NOMO-1 treated with DMSO at 0.1 percent for 48 hours (cell line): ENCODE results near the gene GPANK1.

Experiments
- DNase-seq: peaks from one replicate; lab custom pipeline; 2025; ENCODE audit not compliant: unreplicated experiment; lab: John Stamatoyannopoulos, UW

GPANK1 gene

GRCh38 chr6:31663126-31663960 lies 1.5 kb downstream of the GPANK1 start:
- DNase-seq: no peak

DNA sequence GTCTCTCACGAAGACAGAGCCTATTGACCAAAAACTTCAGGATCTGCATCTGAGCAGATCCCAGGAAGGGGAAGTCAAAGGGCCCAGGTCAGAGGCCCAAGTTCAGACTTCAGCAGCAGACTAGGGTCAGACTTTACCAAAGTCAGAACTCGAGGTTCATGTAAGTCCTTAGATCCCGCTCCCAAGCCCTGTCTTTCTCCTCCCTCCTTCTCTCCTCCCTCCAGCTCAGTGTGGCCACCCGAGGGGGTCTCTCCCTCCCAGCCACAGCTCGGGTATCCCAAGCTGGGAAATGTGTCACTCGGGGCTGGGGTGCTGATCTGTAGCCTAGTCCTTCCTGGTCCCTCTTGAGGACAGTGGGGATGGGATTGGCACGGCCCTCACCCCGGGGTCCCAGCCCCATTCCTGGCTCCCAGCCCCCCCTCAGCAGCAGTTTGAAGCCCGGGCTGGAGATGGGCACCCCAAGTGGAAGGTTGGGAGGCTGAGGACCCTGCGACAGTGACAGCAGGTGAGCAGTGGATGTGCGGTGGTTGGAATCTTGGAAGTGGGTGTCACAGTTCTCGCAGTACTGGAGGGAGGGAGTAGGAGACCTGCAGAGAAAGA lies 2.6 kb downstream of the GPANK1 start:
- no peak for DNase-seq

DNA sequence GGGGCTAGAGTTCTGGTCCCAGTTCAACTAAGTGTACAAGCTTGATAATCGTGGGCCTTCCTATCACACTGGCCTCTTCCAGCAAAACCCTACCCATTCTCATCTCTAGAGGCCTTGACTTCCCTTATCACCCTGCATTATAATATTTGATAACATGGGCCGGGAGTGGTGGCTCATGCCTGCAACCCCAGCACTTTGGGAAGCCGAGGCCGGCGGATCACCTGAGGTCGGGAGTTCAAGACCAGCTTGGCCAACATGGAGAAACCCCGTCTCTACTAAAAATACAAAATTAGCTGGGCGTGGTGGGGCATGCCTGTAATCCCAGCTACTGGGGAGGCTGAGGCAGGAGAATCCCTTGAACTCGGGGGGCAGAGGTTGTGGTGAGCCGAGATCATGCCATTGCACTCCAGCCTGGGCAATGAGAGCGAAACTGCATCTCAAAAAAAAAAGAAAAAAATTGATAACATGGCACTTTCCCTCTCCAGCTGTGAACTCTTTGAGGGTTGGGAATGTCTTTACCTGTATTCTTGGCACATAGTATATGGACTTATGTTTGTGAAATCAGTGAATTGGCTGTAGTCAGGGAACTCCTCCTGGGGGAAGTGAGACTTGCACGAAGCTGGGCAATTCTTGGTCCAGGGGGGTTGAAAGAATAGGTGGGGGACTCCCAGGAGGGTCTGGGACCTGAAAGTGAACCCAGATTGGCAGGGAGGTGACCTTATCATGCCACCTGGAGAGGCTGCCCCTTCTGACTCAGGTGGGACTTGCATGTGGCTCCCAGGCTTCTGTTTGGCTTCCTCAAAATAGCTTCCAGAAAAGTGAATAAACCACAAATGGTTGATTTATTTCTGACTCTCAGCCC lies 3.3 kb downstream of the GPANK1 start:
- DNase-seq: no peak

- DNase-seq: peak; percentile 69
Measured at GRCh38 chr6:31660381-31661261, 4.2 kb downstream of the GPANK1 start, which contains the start of gene C6orf47. TSS of gene C6orf47 (minus strand) at chr6:31660778. CDS start at chr6:31659947, 831 bp downstream.

GRCh38 chr6:31659649-31660380 lies 5.0 kb downstream of the GPANK1 start:
- peak; percentile 55 for DNase-seq

GRCh38 chr6:31658983-31659648 lies 5.7 kb downstream of the GPANK1 start:
- no peak for DNase-seq

DNA sequence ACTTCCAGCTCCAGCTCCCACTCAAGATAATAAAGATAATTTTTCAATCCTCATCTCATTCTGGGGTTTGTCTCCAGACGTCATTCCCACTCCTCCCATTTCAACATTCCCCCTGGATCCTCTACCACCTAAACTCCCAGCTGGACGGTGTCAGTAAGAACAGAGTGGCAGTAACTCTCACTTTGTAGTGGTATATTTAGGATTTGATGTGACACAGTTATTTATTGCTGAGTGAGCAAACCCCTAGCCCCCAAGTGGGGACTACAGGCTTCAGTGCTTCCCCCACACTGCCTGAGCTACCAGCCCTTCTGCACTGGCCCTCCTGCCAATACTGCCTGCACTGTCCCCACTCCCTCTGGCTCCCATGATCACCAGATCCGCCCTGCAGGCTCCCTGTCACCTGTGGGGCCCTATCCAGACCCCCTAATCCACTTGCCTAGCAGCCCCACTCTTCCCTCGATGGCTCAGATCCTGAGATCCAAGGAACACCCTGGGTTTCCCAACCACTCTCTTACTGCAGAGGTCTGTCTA lies 6.6 kb downstream of the GPANK1 start:
- no peak for DNase-seq

DNA sequence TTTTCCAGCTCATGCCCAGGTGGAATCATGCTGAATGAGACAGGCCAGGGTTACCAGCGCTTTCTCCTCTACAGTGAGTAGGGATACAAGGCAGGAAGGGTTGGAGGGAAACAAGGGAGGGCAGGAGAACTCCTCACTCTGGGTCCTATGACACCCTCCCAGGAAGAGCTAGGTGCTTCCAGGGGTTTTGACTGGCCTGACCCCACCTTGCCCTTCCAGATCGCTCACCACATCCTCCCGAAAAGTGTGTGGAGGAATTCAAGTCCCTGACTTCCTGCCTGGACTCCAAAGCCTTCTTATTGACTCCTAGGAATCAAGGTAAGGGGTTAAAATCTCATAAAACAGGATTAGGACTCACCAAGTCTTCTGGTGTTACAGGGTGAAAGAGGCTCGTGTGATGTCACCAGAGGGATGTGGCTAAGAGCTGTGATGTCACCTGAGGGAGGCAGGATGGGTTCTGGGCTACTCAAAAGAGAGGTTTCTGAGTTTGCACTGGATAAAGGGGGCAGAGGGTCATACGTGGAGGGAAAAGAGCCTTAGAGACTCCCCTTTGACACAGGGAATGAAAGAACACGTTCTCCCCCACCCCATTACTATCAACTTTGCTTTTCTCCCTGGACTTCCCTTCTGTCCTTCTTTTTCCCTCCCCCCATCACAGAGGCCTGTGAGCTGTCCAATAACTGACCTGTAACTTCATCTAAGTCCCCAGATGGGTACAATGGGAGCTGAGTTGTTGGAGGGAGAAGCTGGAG lies 7.2 kb downstream of the GPANK1 start:
- DNase-seq: no peak

DNA sequence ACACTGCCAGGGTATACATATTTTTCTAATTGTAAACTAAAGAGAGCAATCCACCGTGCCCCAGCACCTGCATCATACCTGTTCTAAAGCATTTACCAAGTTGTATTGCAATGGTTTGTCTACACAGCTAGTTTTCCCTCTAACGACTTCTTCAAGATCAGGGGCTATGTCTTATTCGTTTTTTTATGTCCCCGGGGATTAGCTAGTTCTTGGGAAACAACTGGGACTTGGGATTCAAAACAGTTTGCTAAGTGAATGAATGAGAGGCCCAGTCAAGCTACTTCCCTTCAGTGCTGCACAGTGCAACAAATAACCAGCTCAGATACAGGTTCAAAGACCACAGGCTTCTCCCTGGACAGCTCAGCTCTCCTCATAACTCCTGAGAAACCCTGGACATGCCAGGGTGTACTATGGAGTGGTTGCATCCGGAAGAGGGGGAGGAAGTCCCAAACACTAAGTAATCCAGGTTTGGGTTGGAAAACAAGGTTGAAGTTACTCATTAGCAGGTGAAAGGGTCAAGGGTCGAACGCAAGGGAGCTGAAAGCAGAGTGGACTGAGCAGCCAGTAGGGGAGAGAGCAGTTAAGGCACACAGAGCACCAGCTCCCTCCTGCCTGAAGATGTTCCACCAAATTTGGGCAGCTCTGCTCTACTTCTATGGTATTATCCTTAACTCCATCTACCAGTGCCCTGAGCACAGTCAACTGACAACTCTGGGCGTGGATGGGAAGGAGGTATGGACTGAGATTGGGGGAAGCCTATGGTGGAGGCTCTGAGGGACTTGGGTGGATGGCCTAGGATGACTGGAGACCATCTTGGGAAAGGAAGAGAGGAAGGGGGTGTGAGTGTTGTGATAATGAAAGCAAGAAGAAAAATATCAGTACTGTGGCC lies 9.2 kb downstream of the GPANK1 start, which contains the start of gene APOM:
Gene APOM, plus strand, starts transcription at position 546 of the 889 bp plus-strand sequence. Its CDS starts 73 bp downstream, at position 619.
- no peak for DNase-seq

DNA sequence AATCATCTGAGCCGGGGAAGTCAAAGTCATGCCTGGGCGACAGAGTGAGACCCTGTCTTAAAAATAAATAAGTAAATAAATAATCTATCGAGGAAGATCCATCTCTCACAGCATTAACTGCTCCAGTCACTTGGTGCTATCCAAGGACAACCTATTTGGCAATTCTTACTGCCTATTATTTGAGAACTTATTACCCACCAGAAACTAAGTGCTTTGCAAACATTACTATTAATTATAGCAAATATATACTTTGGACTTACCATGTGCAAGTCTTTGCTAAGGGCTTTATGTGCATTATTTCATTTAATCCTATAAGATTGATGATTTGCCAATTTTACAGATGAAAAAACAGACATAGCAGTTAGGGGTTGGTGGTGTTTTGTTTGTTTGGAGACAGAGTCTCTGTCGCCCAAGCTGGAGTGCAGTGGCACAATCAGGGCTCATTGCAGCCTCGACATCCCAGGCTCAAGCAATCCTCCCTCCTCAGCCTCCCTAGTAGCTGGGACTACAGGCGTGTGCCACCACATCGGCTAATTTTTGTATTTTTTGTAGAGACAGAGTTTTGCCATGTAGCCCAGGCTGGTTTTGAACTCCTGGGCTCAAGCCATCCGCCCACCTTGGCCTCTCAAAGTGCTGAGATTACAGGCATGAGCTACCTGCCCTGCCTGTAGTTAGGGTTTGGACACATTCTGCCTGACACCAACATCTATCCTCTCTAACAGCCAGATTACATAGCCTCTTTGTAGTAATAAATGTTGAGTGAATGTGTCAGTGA lies 10.0 kb downstream of the GPANK1 start:
- no peak for DNase-seq

DNA sequence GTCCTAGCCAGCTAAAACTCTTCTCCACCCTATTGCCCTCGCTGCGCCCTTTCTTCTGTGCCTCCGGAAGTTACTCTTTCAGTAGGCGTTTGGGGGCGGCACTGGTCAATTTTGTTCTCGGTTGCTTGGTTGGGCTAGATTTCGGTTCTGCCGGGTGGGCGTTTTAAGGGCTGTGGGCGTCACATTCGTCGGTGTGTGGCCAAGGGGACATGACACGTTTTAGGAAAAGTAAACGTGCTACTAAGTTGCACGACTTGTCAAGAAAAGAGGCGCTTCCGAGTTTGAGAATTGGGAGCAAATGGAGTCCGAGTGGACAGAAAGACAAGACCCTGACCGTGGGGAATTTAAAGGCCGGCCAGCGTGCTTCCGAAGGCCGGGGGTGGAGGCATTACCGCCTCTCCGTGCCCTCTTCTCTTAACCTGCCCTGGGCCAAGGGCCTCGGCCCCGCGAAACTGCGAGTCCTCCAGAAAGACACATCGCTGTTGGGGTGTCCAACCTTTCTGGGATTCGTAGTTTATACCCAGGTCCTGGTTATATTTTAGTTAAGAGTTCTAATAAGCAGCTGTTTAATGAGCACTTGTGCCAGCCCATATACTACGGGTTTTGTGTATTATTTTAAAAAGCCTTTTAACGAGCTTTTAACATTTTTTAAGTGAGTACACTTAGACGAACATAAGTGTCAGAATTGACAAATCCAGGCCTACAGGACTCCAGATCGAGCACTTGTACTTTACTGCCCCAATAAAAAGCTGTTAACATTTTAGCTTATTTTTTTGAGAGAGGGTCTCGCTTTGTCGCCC lies 11.7 kb downstream of the GPANK1 start:
- DNase-seq: peak; percentile 97

DNA sequence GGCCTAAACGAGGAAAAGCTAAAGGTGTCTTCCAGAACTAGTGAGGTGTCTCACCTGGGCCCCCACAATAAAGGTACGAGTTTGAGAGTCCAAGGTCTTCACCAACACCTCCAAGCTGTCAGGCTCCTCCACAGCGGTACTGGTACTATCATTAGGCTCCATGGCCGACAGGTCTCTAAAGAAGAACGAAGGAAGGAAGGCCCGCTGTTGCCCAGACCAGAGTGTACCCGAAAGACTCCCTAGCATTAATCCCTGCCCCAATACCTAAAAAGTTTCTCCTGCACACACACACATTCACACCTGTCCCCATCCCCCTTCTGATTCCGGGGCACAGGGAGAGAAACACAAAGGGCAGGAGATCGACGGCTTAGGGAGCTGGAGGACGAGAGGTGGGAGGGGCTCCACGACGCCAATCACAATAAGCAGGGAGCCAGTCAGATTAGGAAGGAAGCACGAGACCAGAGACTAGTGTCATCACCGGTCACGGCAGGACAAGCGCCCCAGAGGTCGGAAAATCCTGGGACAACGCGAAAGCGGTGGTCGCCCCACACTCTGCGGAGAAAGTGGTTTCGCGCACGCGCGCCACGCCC lies 13.1 kb downstream of the GPANK1 start:
- peak; percentile 81 for DNase-seq

DNA sequence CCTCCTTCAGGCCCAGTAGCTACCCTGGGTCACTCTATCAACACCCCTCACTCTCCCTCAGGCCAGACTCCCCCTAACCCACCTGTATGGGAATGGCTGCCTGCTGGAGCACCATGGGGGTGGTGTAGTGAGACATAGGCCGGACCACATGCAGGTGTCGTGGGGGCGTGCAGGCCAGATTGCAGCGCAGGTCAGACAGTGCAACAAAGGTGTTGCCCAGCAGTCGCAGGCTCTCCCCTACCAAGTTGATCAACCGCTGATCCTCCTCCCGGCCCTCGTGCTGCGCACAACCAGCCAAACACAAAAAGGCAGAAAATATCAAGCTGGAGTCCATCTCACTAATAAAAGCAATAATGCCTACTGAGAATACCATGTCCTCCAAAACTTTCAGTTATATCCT lies 19.5 kb downstream of the GPANK1 start:
- DNase-seq: no peak

GRCh38 chr6:31643818-31644454 lies 20.9 kb downstream of the GPANK1 start:
- no peak for DNase-seq
